Astrocyte (in vitro differentiated cells and primary cell): Measurements from ENCODE around the gene GRIP1.

Experiments used
- CTCF ChIP-seq: IDR thresholded peaks from 2 replicates; pipeline ENCODE4 v1.5.1; 2011; ENCODE audit warnings: low read depth, mild to moderate bottlenecking, inconsistent platforms, low read length, moderate library complexity; ENCODE audit not compliant: insufficient read depth
- EZH2 ChIP-seq: IDR thresholded peaks from 2 replicates; pipeline ENCODE4 v1.6.1; 2012; ENCODE audit warnings: mild to moderate bottlenecking, low read length, inconsistent platforms; ENCODE audit not compliant: insufficient read depth

DNA sequence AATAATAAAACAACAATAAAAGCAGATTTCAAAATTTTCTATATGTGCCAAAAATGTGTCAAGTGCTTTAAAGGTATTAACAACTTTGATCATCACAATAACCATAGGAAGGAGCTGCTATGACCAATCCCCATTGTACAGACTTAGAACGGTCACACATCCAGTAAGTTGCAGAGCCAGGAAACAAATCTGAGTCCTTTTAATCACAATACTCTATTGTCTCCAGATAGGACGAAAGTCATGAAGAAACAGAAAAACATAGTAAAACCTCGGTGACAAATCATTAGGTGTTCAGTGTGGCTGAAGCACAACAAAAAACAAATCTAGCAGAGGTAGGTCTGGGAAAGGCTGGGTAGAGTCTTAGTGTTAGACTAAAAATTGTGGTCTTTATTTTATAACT lies 178.8 kb downstream of the GRIP1 start:
- TF ChIP-seq EZH2 (no peak), CTCF (no peak)
